MG63 (cell line): ENCODE data around the gene KCNJ10. TPM values are rescaled to one million over a fixed set of nuclear protein-coding genes. Genes with fewer than 3 reads are reported as not detected.
A peak's percentile ranks its signal among the peaks of the same experiment; 100 is the strongest.

Experiments used
- DNase-seq: peaks from one replicate; pipeline ENCODE4 v3.0.0-alpha.2; 2020
- H3K27me3 ChIP-seq: fragments of 250-450 bp; sonication (Bioruptor Pico); 2 replicates; pipeline ENCODE4 v1.5.1; 2020; ENCODE audit warnings: mild to moderate bottlenecking, moderate library complexity
- H3K36me3 ChIP-seq: fragments of 250-450 bp; sonication (Bioruptor Pico); 2 replicates; pipeline ENCODE4 v1.5.1; 2020; ENCODE audit warnings: mild to moderate bottlenecking, moderate library complexity
- H3K4me3 ChIP-seq: fragments of 250-450 bp; sonication (Bioruptor Pico); 2 replicates; pipeline ENCODE4 v1.5.1; 2020; ENCODE audit warnings: mild to moderate bottlenecking, moderate library complexity
- H3K9me3 ChIP-seq: fragments of 250-450 bp; sonication (Bioruptor Pico); 2 replicates; pipeline ENCODE4 v1.5.1; 2020; ENCODE audit warnings: mild to moderate bottlenecking, moderate library complexity
- total RNA-seq: library from RNA; depleted of rRNA; stranded (reverse); fragments of >200 nt; shearing (Covaris generic); gene quantifications from 2 replicates; pipeline ENCODE4 v1.2.3, GENCODE V29; 2014; ENCODE audit warnings: low replicate concordance

Gene KCNJ10
- total RNA-seq, 1 experiment from 2014 or later, result not detected

DNA sequence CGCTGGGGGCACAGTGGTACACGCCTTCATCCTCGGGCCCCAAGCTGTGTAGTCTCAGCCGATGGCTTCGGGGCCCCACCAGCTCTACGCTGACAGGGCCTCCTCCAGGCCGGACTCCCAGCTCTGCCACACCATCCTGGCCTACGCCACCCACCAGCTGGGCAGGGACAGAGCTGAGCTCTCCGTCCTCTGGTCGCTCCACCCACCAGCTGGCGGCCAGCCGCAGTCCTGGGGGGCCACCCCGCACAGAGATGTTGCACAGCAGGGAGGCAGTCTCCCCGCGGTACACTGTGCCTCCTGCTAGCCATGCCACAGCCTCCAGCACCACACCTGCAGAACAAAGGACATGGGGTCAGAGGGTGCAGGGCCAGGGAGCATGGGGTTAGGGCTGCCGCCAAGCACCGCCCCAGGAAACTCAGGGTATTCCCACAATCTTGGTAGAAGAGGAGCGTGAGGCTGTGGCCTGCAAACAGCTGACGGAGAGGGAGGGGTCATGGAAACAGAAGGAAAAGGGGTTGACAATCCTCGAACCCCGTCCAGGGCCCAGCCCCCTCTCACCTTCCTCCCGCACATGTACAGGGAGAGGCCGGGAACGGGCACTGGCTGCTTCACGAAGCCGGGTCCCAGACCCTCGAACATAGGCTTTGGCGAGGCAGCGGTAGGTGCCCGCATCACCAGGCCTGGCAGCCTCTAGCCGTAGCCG lies 22.6 kb upstream of the KCNJ10 start:
- Histone ChIP-seq H3K4me3 (no peak overlapping the region), H3K9me3 (no peaks in the 10 kb centered on the region), H3K36me3 (no peaks in the 10 kb centered on the region), H3K27me3 (no peaks in the 10 kb centered on the region)
- DNase-seq, result no peak

DNA sequence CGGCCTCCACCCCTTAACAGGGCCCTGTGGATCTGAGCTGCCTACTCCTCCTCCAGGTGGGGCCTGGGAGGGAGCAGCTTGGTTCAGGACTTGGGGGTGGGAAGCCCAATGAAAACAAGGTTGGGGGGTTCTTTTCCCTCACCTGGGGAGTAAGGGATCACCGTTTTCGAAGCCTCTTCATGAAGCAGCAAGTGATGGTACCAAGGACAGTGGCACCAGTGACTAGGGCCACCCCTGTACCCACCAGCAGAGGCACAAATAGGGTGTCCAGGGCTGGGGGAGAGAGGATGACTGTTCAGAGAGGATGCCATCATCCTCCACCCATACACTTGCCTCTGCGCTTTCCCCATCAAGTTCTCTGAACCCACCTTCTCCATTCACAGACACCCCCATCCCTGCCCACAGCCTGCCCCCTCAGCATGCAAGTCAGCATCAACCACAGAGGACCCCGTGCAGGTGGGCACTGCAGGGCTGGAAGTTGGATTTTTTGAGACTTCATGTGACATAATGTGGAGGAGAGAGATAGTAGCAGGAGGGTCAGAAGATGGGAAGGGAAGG lies 21.8 kb upstream of the KCNJ10 start:
- Histone ChIP-seq H3K27me3 (no peaks in the 10 kb centered on the region), H3K36me3 (no peaks in the 10 kb centered on the region), H3K4me3 (no peak overlapping the region), H3K9me3 (no peaks in the 10 kb centered on the region)
- DNase-seq, result no peak

DNA sequence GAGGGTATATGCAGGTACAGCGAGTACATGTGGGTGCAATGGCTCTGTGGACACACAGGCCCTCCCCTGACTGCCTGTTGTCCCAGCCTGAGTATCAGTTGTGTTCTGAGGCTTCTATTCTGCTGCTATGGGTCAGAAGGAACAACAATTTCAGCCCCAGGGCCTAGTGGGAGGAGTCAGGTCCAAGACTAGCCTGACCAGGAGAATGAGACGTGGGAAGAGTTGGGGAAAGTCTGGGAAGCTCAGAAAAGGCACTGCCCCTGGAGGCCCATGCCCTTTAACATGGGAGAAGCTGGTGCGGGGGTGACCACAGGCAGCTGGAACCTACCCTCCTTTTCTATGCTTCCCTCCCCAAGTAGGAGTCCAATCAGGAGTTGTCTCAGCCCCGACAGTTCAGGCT lies 20.8 kb upstream of the KCNJ10 start:
- Histone ChIP-seq H3K36me3 (no peaks in the 10 kb centered on the region), H3K27me3 (no peaks in the 10 kb centered on the region), H3K4me3 (no peak overlapping the region), H3K9me3 (no peaks in the 10 kb centered on the region)
- DNase-seq, result no peak

DNA sequence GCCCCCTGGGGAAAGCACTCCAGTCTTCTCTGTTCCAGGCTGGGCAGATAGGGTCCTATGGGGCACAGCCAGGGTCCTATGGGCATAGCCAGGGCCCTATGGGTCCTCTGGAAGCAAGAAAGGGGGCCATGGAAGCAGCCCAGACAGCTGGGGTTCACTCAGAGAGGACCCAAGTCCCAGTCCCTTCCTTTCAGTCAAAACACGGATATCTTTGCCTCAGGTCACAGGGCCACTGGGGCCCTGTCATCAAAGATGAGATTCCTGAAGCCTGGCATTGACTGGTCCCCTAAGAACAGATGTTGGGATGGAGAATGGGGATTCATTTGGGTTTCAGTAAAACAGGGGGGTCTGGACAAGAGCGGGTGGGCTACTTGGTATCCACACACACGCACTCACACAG lies 19.9 kb upstream of the KCNJ10 start:
- Histone ChIP-seq H3K9me3 (no peaks in the 10 kb centered on the region), H3K27me3 (no peaks in the 10 kb centered on the region), H3K4me3 (no peak overlapping the region), H3K36me3 (no peaks in the 10 kb centered on the region)
- no peak for DNase-seq

DNA sequence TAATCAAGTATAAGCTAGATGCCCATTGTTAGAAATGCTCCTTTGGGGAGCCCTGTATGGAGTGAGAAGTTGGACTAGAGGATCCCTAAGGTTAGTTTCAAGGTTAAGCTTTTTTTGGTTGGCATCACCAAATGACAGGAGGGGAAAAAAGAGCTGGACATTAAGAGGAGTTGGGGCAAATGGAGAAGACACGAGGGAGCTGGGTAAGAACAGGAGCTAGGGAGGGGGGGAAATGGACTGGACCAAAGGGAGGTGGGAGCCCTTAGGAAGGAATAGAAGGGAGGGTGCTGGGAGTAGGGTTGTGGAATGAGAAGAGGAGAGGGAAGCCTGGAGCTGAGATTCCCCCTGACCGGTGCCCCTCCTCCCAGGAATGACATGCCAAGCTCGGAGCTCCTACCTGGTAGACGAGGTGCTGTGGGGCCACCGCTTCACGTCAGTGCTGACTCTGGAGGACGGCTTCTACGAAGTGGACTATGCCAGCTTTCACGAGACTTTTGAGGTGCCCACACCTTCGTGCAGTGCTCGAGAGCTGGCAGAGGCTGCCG lies 17.2 kb upstream of the KCNJ10 start:
- Histone ChIP-seq H3K4me3 (no peak overlapping the region), H3K27me3 (peaks cover 9% of the 10 kb centered on the region; the same call in 1 of the 2 replicates), H3K36me3 (no peaks in the 10 kb centered on the region), H3K9me3 (no peaks in the 10 kb centered on the region)
- DNase-seq, result no peak

DNA sequence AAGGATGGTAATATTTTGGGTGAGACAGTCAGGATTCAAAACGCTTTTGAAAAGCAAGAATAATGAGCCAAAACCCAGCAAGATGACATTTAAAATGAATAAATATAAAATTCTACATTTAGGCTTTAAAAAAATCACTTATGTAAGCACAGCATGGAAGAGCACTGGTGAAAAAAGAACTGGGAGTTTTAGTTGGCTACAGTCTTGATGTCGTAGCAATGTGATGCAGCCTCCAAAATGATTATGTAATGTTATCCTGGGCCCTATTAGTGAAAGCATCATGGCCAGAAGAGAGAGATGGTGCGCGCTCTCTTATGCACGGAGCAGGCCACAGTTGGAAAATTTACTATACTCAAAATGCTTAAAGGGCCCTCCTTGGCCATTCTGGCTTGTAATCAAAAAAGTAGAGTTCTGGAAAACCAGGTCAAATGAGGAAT lies 16.5 kb upstream of the KCNJ10 start:
- Histone ChIP-seq H3K27me3 (peaks cover 16% of the 10 kb centered on the region), H3K9me3 (no peaks in the 10 kb centered on the region), H3K36me3 (no peaks in the 10 kb centered on the region), H3K4me3 (no peak overlapping the region)
- no peak for DNase-seq

DNA sequence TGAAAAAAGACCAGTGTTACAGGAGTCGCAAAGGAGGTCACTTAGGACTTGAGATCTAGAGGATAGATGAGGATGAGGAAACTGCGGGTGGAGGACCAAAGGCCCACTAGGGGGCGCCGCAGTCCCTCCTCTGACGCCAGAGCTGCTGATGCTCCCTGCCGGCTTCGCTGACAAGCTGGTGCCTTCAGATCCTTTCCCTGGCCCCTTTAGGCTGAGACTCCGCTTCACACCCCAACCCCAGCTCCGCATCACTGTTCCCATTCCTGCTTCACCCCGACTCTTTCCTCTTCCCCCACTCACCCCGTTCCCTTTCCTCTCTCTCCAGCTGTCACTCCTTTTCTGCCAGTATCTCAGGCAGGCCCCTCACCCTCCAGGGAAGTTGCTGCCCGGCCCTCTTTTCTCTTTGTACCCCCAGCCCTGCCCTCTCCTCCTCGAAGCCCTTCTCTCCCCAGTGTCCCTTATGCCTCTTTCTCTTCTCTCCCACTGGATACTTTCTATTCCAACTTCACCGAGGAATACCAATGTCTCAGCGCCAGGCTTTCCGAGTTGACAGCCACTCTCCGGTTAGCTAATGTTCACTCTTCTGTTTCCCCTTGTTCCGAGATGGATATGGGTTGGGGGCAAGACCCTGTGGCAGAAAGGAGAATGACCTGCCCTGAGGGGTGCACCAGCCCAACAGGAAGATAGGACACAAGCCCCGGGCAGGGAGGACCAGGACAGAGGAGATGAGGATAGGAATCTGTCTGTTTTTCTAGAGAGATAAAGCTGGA lies 15.9 kb upstream of the KCNJ10 start:
- H3K27me3 ChIP-seq, result peaks cover 22% of the 10 kb centered on the region
- no peaks in the 10 kb centered on the region for H3K9me3 ChIP-seq
- no peak overlapping the region for H3K4me3 ChIP-seq
- peak; percentile 68 for DNase-seq
- no peaks in the 10 kb centered on the region for H3K36me3 ChIP-seq

DNA sequence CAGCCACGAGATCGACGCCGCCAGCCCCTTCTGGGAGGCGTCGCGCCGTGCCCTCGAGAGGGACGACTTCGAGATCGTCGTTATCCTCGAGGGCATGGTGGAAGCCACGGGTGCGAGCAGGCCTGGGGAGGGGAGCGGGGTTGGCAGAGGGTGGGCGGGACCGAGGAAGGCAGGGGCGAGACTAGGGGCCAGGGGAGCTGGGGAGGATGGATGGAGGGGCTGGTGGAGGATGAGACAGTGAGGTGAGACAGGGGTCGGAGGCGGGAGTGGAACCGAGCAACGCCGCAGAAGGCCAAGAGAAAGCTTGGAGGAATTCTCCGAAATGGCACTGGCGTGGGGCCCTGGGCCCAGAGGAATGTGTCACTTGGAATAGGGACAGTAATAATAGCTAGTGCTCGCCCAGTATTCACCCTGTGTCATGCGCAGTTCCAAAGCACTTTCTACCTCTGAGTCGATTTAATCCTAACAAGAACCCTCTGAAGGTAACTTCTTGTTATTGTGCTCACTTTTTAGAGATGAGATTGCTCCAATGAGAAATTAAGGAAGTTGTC lies 14.9 kb upstream of the KCNJ10 start:
- DNase-seq, result no peak

DNA sequence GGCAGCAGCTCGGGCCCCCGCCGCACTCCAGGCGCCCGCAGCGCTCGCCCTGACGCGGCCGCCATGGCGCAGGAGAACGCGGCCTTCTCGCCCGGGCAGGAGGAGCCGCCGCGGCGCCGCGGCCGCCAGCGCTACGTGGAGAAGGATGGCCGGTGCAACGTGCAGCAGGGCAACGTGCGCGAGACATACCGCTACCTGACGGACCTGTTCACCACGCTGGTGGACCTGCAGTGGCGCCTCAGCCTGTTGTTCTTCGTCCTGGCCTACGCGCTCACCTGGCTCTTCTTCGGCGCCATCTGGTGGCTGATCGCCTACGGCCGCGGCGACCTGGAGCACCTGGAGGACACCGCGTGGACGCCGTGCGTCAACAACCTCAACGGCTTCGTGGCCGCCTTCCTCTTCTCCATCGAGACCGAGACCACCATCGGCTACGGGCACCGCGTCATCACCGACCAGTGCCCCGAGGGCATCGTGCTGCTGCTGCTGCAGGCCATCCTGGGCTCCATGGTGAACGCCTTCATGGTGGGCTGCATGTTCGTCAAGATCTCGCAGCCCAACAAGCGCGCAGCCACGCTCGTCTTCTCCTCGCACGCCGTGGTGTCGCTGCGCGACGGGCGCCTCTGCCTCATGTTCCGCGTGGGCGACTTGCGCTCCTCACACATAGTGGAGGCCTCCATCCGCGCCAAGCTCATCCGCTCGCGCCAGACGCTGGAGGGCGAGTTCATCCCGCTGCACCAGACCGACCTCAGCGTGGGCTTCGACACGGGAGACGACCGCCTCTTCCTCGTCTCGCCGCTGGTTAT lies 14.2 kb upstream of the KCNJ10 start:
- Histone ChIP-seq H3K4me3 (no peak overlapping the region), H3K36me3 (no peaks in the 10 kb centered on the region), H3K9me3 (no peaks in the 10 kb centered on the region), H3K27me3 (peaks cover 35% of the 10 kb centered on the region)
- DNase-seq, result no peak

More for the DNA sequence above, 14.9 kb upstream of the KCNJ10 start:
- Histone ChIP-seq H3K27me3 (peaks cover 32% of the 10 kb centered on the region), H3K9me3 (no peaks in the 10 kb centered on the region), H3K36me3 (no peaks in the 10 kb centered on the region), H3K4me3 (no peak overlapping the region)

DNA sequence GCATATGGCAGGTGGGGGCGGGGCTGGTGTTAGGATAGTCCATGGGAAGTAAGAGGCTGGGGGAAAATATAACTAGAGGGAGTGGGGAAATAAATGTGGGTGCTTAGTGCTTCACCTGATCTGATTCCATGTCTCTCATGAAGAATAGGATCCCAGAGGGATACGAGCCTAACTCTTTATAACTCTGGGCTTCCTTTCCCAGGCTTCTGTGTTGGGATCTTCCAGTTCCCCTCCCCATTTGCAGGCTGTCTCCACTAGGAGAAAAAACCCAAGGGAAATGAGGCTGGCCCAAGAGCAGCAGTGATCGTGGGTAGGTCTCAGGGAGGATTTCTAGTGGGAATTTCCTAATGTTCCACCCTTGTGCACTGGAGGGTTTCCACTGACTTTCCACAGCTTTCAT lies 13.0 kb upstream of the KCNJ10 start:
- no peaks in the 10 kb centered on the region for H3K9me3 ChIP-seq
- no peaks in the 10 kb centered on the region for H3K36me3 ChIP-seq
- H3K27me3 ChIP-seq, result peaks cover 40% of the 10 kb centered on the region
- H3K4me3 ChIP-seq, result no peak overlapping the region
- no peak for DNase-seq

DNA sequence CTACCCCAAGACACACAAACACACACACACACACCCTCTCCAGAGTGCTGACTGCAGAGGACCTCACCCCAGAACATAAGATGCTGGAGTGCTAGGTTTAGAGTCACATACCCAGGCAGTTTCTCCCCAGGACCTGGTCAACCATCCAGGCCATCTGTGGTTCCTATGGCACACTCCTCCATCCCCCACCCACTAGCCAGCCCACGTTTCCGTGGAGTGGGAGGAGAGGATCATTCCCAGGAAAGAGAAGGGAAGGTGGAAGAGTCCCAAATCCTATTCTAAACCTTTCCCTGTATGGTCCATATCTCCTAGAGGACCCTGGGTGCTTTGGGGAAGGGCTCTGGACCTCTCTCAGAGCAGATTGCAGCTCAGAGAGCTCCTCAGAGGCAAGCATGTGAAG lies 12.5 kb upstream of the KCNJ10 start:
- no peak for DNase-seq
- no peaks in the 10 kb centered on the region for H3K36me3 ChIP-seq
- peaks cover 40% of the 10 kb centered on the region for H3K27me3 ChIP-seq
- no peak overlapping the region for H3K4me3 ChIP-seq
- H3K9me3 ChIP-seq, result no peaks in the 10 kb centered on the region

DNA sequence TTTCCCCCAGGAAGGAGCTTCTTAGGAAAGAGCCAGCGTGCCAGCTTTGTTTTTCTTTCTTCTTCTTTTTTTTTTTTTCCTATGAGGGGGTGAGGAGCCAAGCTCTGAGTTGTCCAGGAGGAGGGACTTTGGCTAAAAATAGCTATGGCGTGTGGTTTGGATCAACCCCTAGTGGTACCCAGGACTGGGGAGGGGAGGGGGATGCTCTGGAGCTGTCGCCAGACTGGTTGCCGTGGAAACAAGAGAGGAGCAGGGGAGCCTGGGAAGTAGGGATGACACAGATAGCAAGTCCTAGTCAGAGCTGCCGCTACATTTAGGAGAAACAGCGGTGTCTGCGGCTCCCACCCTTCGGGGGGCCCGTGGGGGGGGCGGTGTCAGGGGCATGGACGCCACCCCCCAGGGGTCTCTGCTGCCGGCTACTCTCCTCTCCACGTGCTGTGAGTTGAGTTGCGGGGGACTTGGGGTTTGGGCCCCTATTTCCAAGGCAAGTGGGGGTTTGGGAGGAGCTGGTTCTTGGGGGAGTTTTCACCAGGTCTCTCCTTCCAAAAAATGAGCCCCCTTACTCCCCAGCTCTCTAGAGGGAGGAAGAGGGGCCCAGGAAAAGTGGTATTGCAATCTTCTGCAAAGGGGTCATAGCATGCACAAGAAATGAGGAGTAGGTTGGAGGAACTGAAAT lies 11.4 kb upstream of the KCNJ10 start, which contains the start of gene KCNJ9:
Gene KCNJ9, plus strand, starts transcription at position 278 of the 676 bp plus-strand sequence. CDS start 2,493 bp downstream, outside the sequence.
- H3K9me3 ChIP-seq, result no peaks in the 10 kb centered on the region
- peak; percentile 33 for DNase-seq
- no peak within 1 kb of the TSS for H3K4me3 ChIP-seq
- no peaks in the 10 kb centered on the region for H3K36me3 ChIP-seq
- H3K27me3 ChIP-seq, result peaks cover 40% of the 10 kb centered on the region

DNA sequence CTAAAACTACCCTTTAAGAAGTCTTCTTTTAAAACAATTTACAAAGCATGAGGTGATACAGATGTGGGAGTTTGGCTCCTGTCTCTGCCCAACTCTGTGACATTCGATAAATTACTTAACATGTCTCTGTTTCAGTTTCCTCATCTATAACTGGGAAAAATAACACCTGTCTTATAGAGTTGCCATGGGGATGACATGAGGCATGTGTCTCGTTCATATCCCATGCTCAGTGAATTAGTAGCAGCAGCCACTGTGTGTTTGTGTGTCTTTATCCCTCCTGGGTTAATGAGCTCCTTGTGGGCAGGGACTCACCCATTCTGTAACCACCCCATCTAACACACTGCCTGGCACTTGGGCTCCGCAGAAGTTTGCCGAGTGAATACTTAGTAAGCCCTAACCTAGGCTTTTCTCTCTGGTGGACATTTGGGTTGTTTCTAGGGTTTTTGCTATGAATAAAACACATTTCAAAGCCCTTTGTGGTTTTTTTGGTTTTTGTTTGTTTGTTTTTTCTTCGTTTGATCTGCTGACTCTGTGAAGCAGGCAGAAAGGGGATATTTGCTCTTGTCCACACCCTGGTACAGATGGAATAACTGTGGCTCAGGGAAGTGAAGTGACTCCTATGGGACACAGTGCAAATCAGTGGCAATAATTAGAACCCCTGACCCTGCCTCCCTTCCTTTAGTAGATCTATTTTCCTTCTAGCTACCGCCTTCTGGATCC lies 10.6 kb upstream of the KCNJ10 start:
- Histone ChIP-seq H3K4me3 (no peak overlapping the region), H3K36me3 (no peaks in the 10 kb centered on the region), H3K27me3 (peaks cover 40% of the 10 kb centered on the region), H3K9me3 (no peaks in the 10 kb centered on the region)
- no peak for DNase-seq

DNA sequence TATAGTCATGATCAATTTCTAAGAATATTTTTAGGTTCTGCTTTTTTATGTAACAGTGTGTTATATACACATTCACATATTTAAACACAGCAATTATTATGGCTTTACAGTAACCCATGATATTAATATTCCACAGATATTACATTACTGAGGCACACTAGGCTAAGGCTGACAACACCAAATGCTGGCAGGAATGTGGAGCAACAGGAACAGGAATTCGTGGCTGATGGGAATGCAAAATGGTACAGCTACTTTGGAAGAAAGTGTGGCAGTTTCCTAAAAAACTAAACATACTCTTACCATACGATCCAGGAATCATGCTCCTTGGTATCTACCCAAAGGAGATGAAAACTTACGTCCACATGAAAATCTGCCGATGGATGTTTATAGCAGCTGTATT lies 9.5 kb upstream of the KCNJ10 start:
- Histone ChIP-seq H3K9me3 (no peaks in the 10 kb centered on the region), H3K4me3 (no peak overlapping the region), H3K27me3 (peaks cover 40% of the 10 kb centered on the region), H3K36me3 (no peaks in the 10 kb centered on the region)
- no peak for DNase-seq

DNA sequence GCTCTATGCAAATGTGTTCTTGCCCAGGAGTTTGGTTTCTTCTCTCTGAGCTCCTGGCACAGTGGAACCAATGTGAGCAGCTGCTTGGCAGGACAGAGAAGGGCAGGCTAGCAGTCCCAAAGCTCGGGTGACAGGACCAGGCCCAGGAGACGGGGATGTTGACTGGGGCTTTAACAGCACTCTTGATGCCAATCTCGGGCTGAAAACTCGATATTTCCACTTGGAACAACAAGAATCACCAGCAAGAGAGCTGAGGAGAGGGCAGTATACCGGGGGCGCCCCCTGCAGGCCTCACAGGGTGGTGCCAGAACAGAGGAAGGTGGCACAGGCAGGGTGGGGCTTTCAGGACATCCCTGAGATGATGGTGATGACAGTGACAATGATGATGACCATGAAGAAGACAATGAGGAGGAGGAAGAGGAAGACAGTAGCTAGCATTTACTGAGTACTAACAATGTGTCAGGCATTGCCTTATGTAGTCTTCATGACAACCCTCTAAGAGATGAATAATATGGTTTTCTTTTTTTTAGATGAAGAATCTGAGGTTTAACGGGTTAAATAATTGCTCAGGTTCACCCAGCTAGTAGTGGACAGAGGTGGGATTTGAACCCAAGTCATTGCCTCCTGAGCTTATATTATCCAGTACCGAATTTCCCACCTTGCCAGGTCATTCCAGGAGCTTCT lies 8.7 kb upstream of the KCNJ10 start:
- DNase-seq, result peak; percentile 41
- Histone ChIP-seq H3K9me3 (no peaks in the 10 kb centered on the region), H3K27me3 (peaks cover 40% of the 10 kb centered on the region), H3K36me3 (no peaks in the 10 kb centered on the region), H3K4me3 (no peak overlapping the region)
